Inflammatory macrophage treated with lipopolysaccharide for 4 hours (primary cell): ENCODE measurements around the gene C10orf90.

Experiments used
- DNase-seq: peaks from one replicate; pipeline ENCODE4 v3.0.0-alpha.2; 2020

C10orf90 gene

GRCh38 chr10:126536656-126537055, 133.8 kb downstream of the C10orf90 start:
- DNase-seq, result no peak

GRCh38 chr10:126536148-126536547, 134.3 kb downstream of the C10orf90 start:
- DNase-seq, result no peak

GRCh38 chr10:126533644-126534043, 136.8 kb downstream of the C10orf90 start:
- DNase-seq, result no peak

- no peak for DNase-seq
Measured at GRCh38 chr10:126528315-126528835, 142.1 kb downstream of the C10orf90 start.

- no peak for DNase-seq
Measured at GRCh38 chr10:126527645-126528314, 142.7 kb downstream of the C10orf90 start.

GRCh38 chr10:126525326-126525725, 145.2 kb downstream of the C10orf90 start:
- DNase-seq, result no peak

GRCh38 chr10:126524526-126524925, 146.0 kb downstream of the C10orf90 start:
- DNase-seq, result no peak

GRCh38 chr10:126523071-126523470, 147.4 kb downstream of the C10orf90 start:
- no peak for DNase-seq

GRCh38 chr10:126521399-126521798, 149.1 kb downstream of the C10orf90 start:
- no peak for DNase-seq

GRCh38 chr10:126520751-126521317, 149.7 kb downstream of the C10orf90 start:
- DNase-seq, result no peak

GRCh38 chr10:126519992-126520391, 150.5 kb downstream of the C10orf90 start:
- DNase-seq, result no peak

GRCh38 chr10:126519185-126519584, 151.3 kb downstream of the C10orf90 start:
- no peak for DNase-seq

GRCh38 chr10:126518218-126519080, 152.0 kb downstream of the C10orf90 start:
- DNase-seq, result no peak

GRCh38 chr10:126516515-126516914, 154.0 kb downstream of the C10orf90 start:
- no peak for DNase-seq

- DNase-seq, result no peak
Measured at GRCh38 chr10:126511917-126512479, 158.5 kb downstream of the C10orf90 start.

GRCh38 chr10:126509182-126509581, 161.3 kb downstream of the C10orf90 start:
- DNase-seq, result no peak

GRCh38 chr10:126508535-126509040, 161.9 kb downstream of the C10orf90 start:
- no peak for DNase-seq

GRCh38 chr10:126504761-126505112, 165.8 kb downstream of the C10orf90 start:
- no peak for DNase-seq

GRCh38 chr10:126504063-126504760, 166.3 kb downstream of the C10orf90 start:
- peak; percentile 39 for DNase-seq

- no peak for DNase-seq
Measured at GRCh38 chr10:126503392-126504062, 167.0 kb downstream of the C10orf90 start.

GRCh38 chr10:126502441-126502840, 168.1 kb downstream of the C10orf90 start:
- DNase-seq, result no peak

- no peak for DNase-seq
Measured at GRCh38 chr10:126501828-126502227, 168.7 kb downstream of the C10orf90 start.
